NCI-H748 (cell line): ENCODE results near the gene TRPM8.
"Not testable (repeated sequence)": the region's sequence is repeated elsewhere in the genome, so short reads cannot be mapped to it uniquely, and the experiment has no call there.

Experiments
- DNase-seq: peaks from one replicate; lab custom pipeline; 2025; ENCODE audit not compliant: unreplicated experiment; lab: John Stamatoyannopoulos, UW

The TRPM8 gene

GRCh38 chr2:233935426-233935825, 18.3 kb downstream of the TRPM8 start:
- DNase-seq = no peak

GRCh38 chr2:233936089-233936488, 18.9 kb downstream of the TRPM8 start:
- DNase-seq = peak; percentile 50

- no peak for DNase-seq
Measured at GRCh38 chr2:233938676-233939370, 21.6 kb downstream of the TRPM8 start.

GRCh38 chr2:233940376-233941276, 23.5 kb downstream of the TRPM8 start:
- DNase-seq = peak; percentile 99

GRCh38 chr2:233942731-233943130, 25.6 kb downstream of the TRPM8 start:
- no peak for DNase-seq

- no peak for DNase-seq
Measured at GRCh38 chr2:233944269-233944668, 27.1 kb downstream of the TRPM8 start.

GRCh38 chr2:233944722-233945121, 27.5 kb downstream of the TRPM8 start:
- DNase-seq = no peak

GRCh38 chr2:233945146-233945545, 28.0 kb downstream of the TRPM8 start:
- no peak for DNase-seq

- DNase-seq = no peak
Measured at GRCh38 chr2:233950078-233950825, 33.1 kb downstream of the TRPM8 start.

- no peak for DNase-seq
Measured at GRCh38 chr2:233952335-233952734, 35.2 kb downstream of the TRPM8 start.

- DNase-seq = peak; percentile 97
Measured at GRCh38 chr2:233953087-233953801, 36.1 kb downstream of the TRPM8 start.

- DNase-seq = no peak
Measured at GRCh38 chr2:233960203-233960602, 43.0 kb downstream of the TRPM8 start.

- DNase-seq = no peak
Measured at GRCh38 chr2:233961905-233962304, 44.7 kb downstream of the TRPM8 start.

GRCh38 chr2:233964581-233964980, 47.4 kb downstream of the TRPM8 start:
- no peak for DNase-seq

- DNase-seq = no peak
Measured at GRCh38 chr2:233965032-233965603, 47.9 kb downstream of the TRPM8 start.

- not testable (repeated sequence) for DNase-seq
Measured at GRCh38 chr2:233965646-233966045, 48.5 kb downstream of the TRPM8 start.

GRCh38 chr2:233966388-233966787, 49.2 kb downstream of the TRPM8 start:
- DNase-seq = no peak

GRCh38 chr2:233967164-233967563, 50.0 kb downstream of the TRPM8 start:
- DNase-seq = no peak

- no peak for DNase-seq
Measured at GRCh38 chr2:233968556-233968955, 51.4 kb downstream of the TRPM8 start.

GRCh38 chr2:233972460-233972859, 55.3 kb downstream of the TRPM8 start:
- DNase-seq = not testable (repeated sequence)
